ENCODE results near the gene MAST2.
A peak's percentile ranks its signal among the peaks of the same experiment; 100 is the strongest.

MAST2 gene

GRCh38 chr1:45979778-45980176 lies 176.4 kb downstream of the MAST2 start:
- Mint-ChIP-seq H3K27ac (no peak overlapping the region), H3K4me1 (no peaks in the 10 kb centered on the region), H3K36me3 (no peaks in the 10 kb centered on the region), H3K4me3 (no peak overlapping the region), H3K9me3 (no peaks in the 10 kb centered on the region)
- DNase-seq (ENCODE audit: low spot score in 2 of 2) (no peak), ATAC-seq (no peak)

GRCh38 chr1:45982359-45982758 lies 178.9 kb downstream of the MAST2 start:
- ATAC-seq (no peak), DNase-seq (ENCODE audit: low spot score in 2 of 2) (no peak)
- Mint-ChIP-seq H3K4me1 (no peaks in the 10 kb centered on the region), H3K4me3 (no peak overlapping the region), H3K9me3 (no peaks in the 10 kb centered on the region), H3K27ac (no peak overlapping the region), H3K36me3 (no peaks in the 10 kb centered on the region)

GRCh38 chr1:45983967-45984366 lies 180.6 kb downstream of the MAST2 start:
- Mint-ChIP-seq H3K9me3 (no peaks in the 10 kb centered on the region), H3K27ac (no peak overlapping the region), H3K4me1 (no peaks in the 10 kb centered on the region), H3K4me3 (no peak overlapping the region), H3K36me3 (no peaks in the 10 kb centered on the region)
- DNase-seq (ENCODE audit: low spot score in 2 of 2): no peak
- ATAC-seq: no peak

- ATAC-seq (no peak), DNase-seq (ENCODE audit: low spot score in 2 of 2) (no peak)
- Mint-ChIP-seq H3K4me1 (no peaks in the 10 kb centered on the region), H3K36me3 (no peaks in the 10 kb centered on the region), H3K27ac (no peak overlapping the region), H3K4me3 (no peak overlapping the region), H3K9me3 (peaks cover 4% of the 10 kb centered on the region)
These were observed 183.8 kb downstream of the MAST2 start for GRCh38 chr1:45987204-45987603.

GRCh38 chr1:45989249-45989648 lies 185.8 kb downstream of the MAST2 start:
- H3K36me3 Mint-ChIP-seq: no peaks in the 10 kb centered on the region
- H3K27ac Mint-ChIP-seq: no peak overlapping the region
- H3K9me3 Mint-ChIP-seq: peaks cover 4% of the 10 kb centered on the region
- H3K4me3 Mint-ChIP-seq: no peak overlapping the region
- no peaks in the 10 kb centered on the region for H3K4me1 Mint-ChIP-seq
- ATAC-seq (no peak), DNase-seq (ENCODE audit: low spot score in 2 of 2) (no peak)

GRCh38 chr1:45994423-45994822 lies 191.0 kb downstream of the MAST2 start:
- ATAC-seq: no peak
- H3K36me3 Mint-ChIP-seq: no peaks in the 10 kb centered on the region

GRCh38 chr1:45995298-45995697 lies 191.9 kb downstream of the MAST2 start:
- no peak overlapping the region for H3K27ac Mint-ChIP-seq
- H3K4me3 Mint-ChIP-seq: no peak overlapping the region
- H3K9me3 Mint-ChIP-seq: peaks cover 4% of the 10 kb centered on the region
- H3K36me3 Mint-ChIP-seq: no peaks in the 10 kb centered on the region
- no peaks in the 10 kb centered on the region for H3K4me1 Mint-ChIP-seq
- ATAC-seq: no peak
- no peak for DNase-seq (ENCODE audit: low spot score in 2 of 2)

More at GRCh38 chr1:45994423-45994822, 191.0 kb downstream of the MAST2 start:
- no peak for DNase-seq (ENCODE audit: low spot score in 2 of 2)
- Mint-ChIP-seq H3K27ac (no peak overlapping the region), H3K4me3 (no peak overlapping the region), H3K4me1 (no peaks in the 10 kb centered on the region), H3K9me3 (peaks cover 4% of the 10 kb centered on the region)

- no peak for DNase-seq (ENCODE audit: low spot score in 2 of 2)
- no peaks in the 10 kb centered on the region for H3K36me3 Mint-ChIP-seq
- H3K4me1 Mint-ChIP-seq: no peaks in the 10 kb centered on the region
- ATAC-seq: no peak
- no peaks in the 10 kb centered on the region for H3K9me3 Mint-ChIP-seq
- no peak overlapping the region for H3K27ac Mint-ChIP-seq
- no peak overlapping the region for H3K4me3 Mint-ChIP-seq
These were observed 194.7 kb downstream of the MAST2 start for GRCh38 chr1:45998020-45998617.

- H3K4me1 Mint-ChIP-seq: no peaks in the 10 kb centered on the region
- H3K4me3 Mint-ChIP-seq: no peak overlapping the region
- no peak for DNase-seq (ENCODE audit: low spot score in 2 of 2)
- peaks cover 4% of the 10 kb centered on the region for H3K36me3 Mint-ChIP-seq
- no peak for ATAC-seq
- H3K27ac Mint-ChIP-seq: no peak overlapping the region
- no peaks in the 10 kb centered on the region for H3K9me3 Mint-ChIP-seq
These were observed 196.1 kb downstream of the MAST2 start for GRCh38 chr1:45999507-45999906.

- Mint-ChIP-seq H3K9me3 (no peaks in the 10 kb centered on the region), H3K36me3 (peaks cover 4% of the 10 kb centered on the region), H3K4me1 (no peaks in the 10 kb centered on the region), H3K27ac (peak overlapping the region; percentile 26), H3K4me3 (no peak overlapping the region)
- DNase-seq (ENCODE audit: low spot score in 2 of 2) (no peak), ATAC-seq (no peak)
These were observed 197.8 kb downstream of the MAST2 start for GRCh38 chr1:46001081-46001785.

- no peak overlapping the region for H3K4me3 Mint-ChIP-seq
- H3K4me1 Mint-ChIP-seq: no peaks in the 10 kb centered on the region
- H3K36me3 Mint-ChIP-seq: peaks cover 17% of the 10 kb centered on the region
- no peak overlapping the region for H3K27ac Mint-ChIP-seq
- H3K9me3 Mint-ChIP-seq: no peaks in the 10 kb centered on the region
- ATAC-seq (no peak), DNase-seq (ENCODE audit: low spot score in 2 of 2) (no peak)
These were observed 199.2 kb downstream of the MAST2 start for GRCh38 chr1:46002551-46003150.

- Mint-ChIP-seq H3K36me3 (peaks cover 23% of the 10 kb centered on the region), H3K4me3 (no peak overlapping the region), H3K27ac (no peak overlapping the region), H3K9me3 (no peaks in the 10 kb centered on the region), H3K4me1 (no peaks in the 10 kb centered on the region)
- ATAC-seq (no peak), DNase-seq (ENCODE audit: low spot score in 2 of 2) (no peak)
These were observed 199.9 kb downstream of the MAST2 start for GRCh38 chr1:46003315-46003714.

GRCh38 chr1:46004492-46004891 lies 201.1 kb downstream of the MAST2 start:
- DNase-seq (ENCODE audit: low spot score in 2 of 2) (no peak), ATAC-seq (no peak)
- Mint-ChIP-seq H3K4me1 (no peaks in the 10 kb centered on the region), H3K9me3 (no peaks in the 10 kb centered on the region), H3K36me3 (peaks cover 30% of the 10 kb centered on the region), H3K27ac (no peak overlapping the region), H3K4me3 (no peak overlapping the region)

- no peak for ATAC-seq
- Mint-ChIP-seq H3K4me1 (no peaks in the 10 kb centered on the region), H3K36me3 (peaks cover 37% of the 10 kb centered on the region), H3K4me3 (no peak overlapping the region), H3K9me3 (no peaks in the 10 kb centered on the region), H3K27ac (no peak overlapping the region)
- no peak for DNase-seq (ENCODE audit: low spot score in 2 of 2)
These were observed 202.2 kb downstream of the MAST2 start for GRCh38 chr1:46005594-46005993.

- Mint-ChIP-seq H3K4me3 (no peak overlapping the region), H3K36me3 (peaks cover 37% of the 10 kb centered on the region), H3K4me1 (no peaks in the 10 kb centered on the region), H3K9me3 (no peaks in the 10 kb centered on the region), H3K27ac (peak overlapping the region; percentile 74)
- peak in 1 of 2 donors; percentile 17 for DNase-seq (ENCODE audit: low spot score in 2 of 2)
- no peak for ATAC-seq
These were observed 205.2 kb downstream of the MAST2 start for GRCh38 chr1:46008585-46008984.

GRCh38 chr1:46010611-46011010 lies 207.2 kb downstream of the MAST2 start:
- Mint-ChIP-seq H3K36me3 (peaks cover 32% of the 10 kb centered on the region), H3K4me1 (no peaks in the 10 kb centered on the region), H3K4me3 (no peak overlapping the region), H3K9me3 (no peaks in the 10 kb centered on the region), H3K27ac (no peak overlapping the region)
- DNase-seq (ENCODE audit: low spot score in 2 of 2) (no peak), ATAC-seq (no peak)

All from stimulated activated effector memory CD8-positive, alpha-beta T cell treated with anti-CD3 and anti-CD28 coated beads, Interleukin-12 subunit alpha, Interleukin-12 subunit beta, amount 100 ng/mL, for 72 hours (primary cell).